ENCODE measurements around the gene ZNF254.

- TF ChIP-seq CTCF (IDR thresholded peaks at IDR 0.05) (no peak), POLR2A (IDR thresholded peaks at IDR 0.05) (no peak), POLR2AphosphoS5 (IDR thresholded peaks at IDR 0.05; ENCODE audit: insufficient read depth in 1 of 2, low read depth in 1 of 2) (no peak)
These were observed 15.9 kb upstream of the ZNF254 start for GRCh38 chr19:24071078-24071477.

Measured in vagina (tissue), 2 donors.